HEK293T (cell line): Measurements from ENCODE around the gene SH3PXD2B.

Source experiments
- ARNT ChIP-seq: fragments of 450-650 bp; IDR thresholded peaks from 2 replicates; pipeline ENCODE4 v1.6.1; 2017; ENCODE audit warnings: mild to moderate bottlenecking
- CTBP1 ChIP-seq: fragments of 450-650 bp; IDR thresholded peaks from 2 replicates; pipeline ENCODE4 v1.6.1; 2016; ENCODE audit warnings: borderline replicate concordance
- FOXA1 ChIP-seq: fragments of 450-650 bp; IDR thresholded peaks from 2 replicates; pipeline ENCODE4 v1.6.1; 2016; ENCODE audit warnings: mild to moderate bottlenecking
- FOXK2 ChIP-seq: fragments of 450-650 bp; IDR thresholded peaks from 2 replicates; pipeline ENCODE4 v1.6.1; 2016; ENCODE audit warnings: mild to moderate bottlenecking
- FOXM1 ChIP-seq: fragments of 450-650 bp; IDR thresholded peaks from 2 replicates; pipeline ENCODE4 v1.6.1; 2017; ENCODE audit warnings: mild to moderate bottlenecking, borderline replicate concordance
- HDGF ChIP-seq: fragments of 450-650 bp; IDR thresholded peaks from 2 replicates; pipeline ENCODE4 v1.6.1; 2017; ENCODE audit warnings: antibody characterized with exemption, borderline replicate concordance
- LEF1 ChIP-seq: fragments of 450-650 bp; IDR thresholded peaks from 2 replicates; pipeline ENCODE4 v1.6.1; 2017; ENCODE audit warnings: mild to moderate bottlenecking, borderline replicate concordance
- NFRKB ChIP-seq: fragments of 450-650 bp; IDR thresholded peaks from 2 replicates; pipeline ENCODE4 v1.6.1; 2016; ENCODE audit warnings: mild to moderate bottlenecking, moderate library complexity
- SUZ12 ChIP-seq: fragments of 450-650 bp; IDR thresholded peaks from 2 replicates; pipeline ENCODE4 v1.6.1; 2016; ENCODE audit warnings: mild to moderate bottlenecking
- ZNF384 ChIP-seq: fragments of 450-650 bp; IDR thresholded peaks from 2 replicates; pipeline ENCODE4 v1.6.1; 2016

GRCh38 chr5:172276214-172276613, 178.1 kb downstream of the SH3PXD2B start:
- TF ChIP-seq ARNT (no peak), FOXA1 (no peak), ZNF384 (no peak), NFRKB (no peak), LEF1 (no peak), FOXK2 (no peak), HDGF (no peak), FOXM1 (no peak), SUZ12 (no peak), CTBP1 (no peak)
